Right forelimb (tissue), 1 donor: ENCODE data around the gene EMC8.

Experiments used
- DNase-seq: peaks from one replicate; pipeline ENCODE4 v3.0.0-alpha.2; 2018

Gene EMC8

GRCh38 chr16:85752511-85753420 is 46.6 kb downstream of the EMC8 start:
- no peak for DNase-seq

GRCh38 chr16:85751698-85752501 is 47.4 kb downstream of the EMC8 start:
- no peak for DNase-seq

GRCh38 chr16:85750827-85751697 is 48.3 kb downstream of the EMC8 start, which contains the start of gene C16orf74:
Gene C16orf74 (minus strand): TSS chr16:85751096. CDS start chr16:85735217, 15,879 bp downstream.
- no peak for DNase-seq

- DNase-seq: peak; percentile 54
These were observed 49.1 kb downstream of the EMC8 start for GRCh38 chr16:85750146-85750826.

- no peak for DNase-seq
These were observed 49.6 kb downstream of the EMC8 start for GRCh38 chr16:85749771-85750145.

GRCh38 chr16:85746460-85747215 is 52.7 kb downstream of the EMC8 start:
- DNase-seq: no peak

GRCh38 chr16:85738923-85739715 is 60.2 kb downstream of the EMC8 start:
- no peak for DNase-seq

- no peak for DNase-seq
These were observed 62.4 kb downstream of the EMC8 start for GRCh38 chr16:85736921-85737320.

GRCh38 chr16:85735946-85736345 is 63.4 kb downstream of the EMC8 start:
- no peak for DNase-seq

- no peak for DNase-seq
These were observed 64.1 kb downstream of the EMC8 start for GRCh38 chr16:85735225-85735635.

- DNase-seq: no peak
These were observed 64.9 kb downstream of the EMC8 start for GRCh38 chr16:85734311-85735017.

GRCh38 chr16:85733839-85734170 is 65.5 kb downstream of the EMC8 start:
- DNase-seq: no peak

- DNase-seq: no peak
These were observed 66.0 kb downstream of the EMC8 start for GRCh38 chr16:85733155-85733838.

- DNase-seq: no peak
These were observed 68.2 kb downstream of the EMC8 start for GRCh38 chr16:85731179-85731578.

- no peak for DNase-seq
These were observed 69.2 kb downstream of the EMC8 start for GRCh38 chr16:85730186-85730465.

- DNase-seq: no peak
These were observed 69.7 kb downstream of the EMC8 start for GRCh38 chr16:85729452-85730185.

- no peak for DNase-seq
These were observed 70.5 kb downstream of the EMC8 start for GRCh38 chr16:85728879-85729278.
